Measurements from ENCODE around the gene GLB1L2.
A peak's percentile ranks its signal among the peaks of the same experiment; 100 is the strongest.

The GLB1L2 gene

DNA sequence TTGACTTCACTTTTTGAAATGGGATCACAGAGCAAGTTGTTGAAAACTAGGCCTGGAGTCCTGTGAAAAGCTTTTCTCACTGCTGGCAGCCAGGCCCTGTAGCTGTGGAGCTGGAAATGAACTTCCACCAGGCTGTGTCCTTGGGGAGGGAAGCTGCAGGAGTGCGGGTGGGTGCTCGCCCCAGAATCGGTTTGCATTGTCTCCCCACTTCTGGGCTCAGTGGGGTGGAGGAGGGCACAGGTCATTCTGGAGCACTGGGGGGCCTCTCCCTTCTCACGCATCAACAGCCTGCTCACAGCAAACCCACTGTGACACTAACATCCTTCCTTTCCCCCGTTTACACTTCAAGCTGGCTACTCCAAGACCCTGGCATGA is 15.2 kb downstream of the GLB1L2 start:
- no peak overlapping the region for H3K4me3 ChIP-seq (ENCODE audit: low read depth, low read length)
- no peak for TF ChIP-seq CTCF (IDR thresholded peaks at IDR 0.05; ENCODE audit: insufficient read depth, low read depth, low read length, missing control alignments)
- DNase-seq (ENCODE audit: low read depth), result no peak

GRCh38 chr11:134347441-134347840 is 15.7 kb downstream of the GLB1L2 start:
- TF ChIP-seq CTCF (IDR thresholded peaks at IDR 0.05; ENCODE audit: insufficient read depth, low read depth, low read length, missing control alignments), result no peak
- no peak overlapping the region for H3K4me3 ChIP-seq (ENCODE audit: low read depth, low read length)
- no peak for DNase-seq (ENCODE audit: low read depth)

GRCh38 chr11:134349109-134349801 is 17.5 kb downstream of the GLB1L2 start:
- DNase-seq (ENCODE audit: low read depth), result peak; percentile 51

GRCh38 chr11:134349802-134350355 is 18.1 kb downstream of the GLB1L2 start:
- H3K4me3 ChIP-seq (ENCODE audit: low read depth, low read length), result peak overlapping the region; percentile 20; the same call in 1 of the 2 replicates
- no peak for DNase-seq (ENCODE audit: low read depth)
- TF ChIP-seq CTCF (IDR thresholded peaks at IDR 0.05; ENCODE audit: insufficient read depth, low read depth, low read length, missing control alignments), result no peak

More at GRCh38 chr11:134349109-134349801, 17.5 kb downstream of the GLB1L2 start:
- TF ChIP-seq CTCF (IDR thresholded peaks at IDR 0.05; ENCODE audit: insufficient read depth, low read depth, low read length, missing control alignments), result no peak
- no peak overlapping the region for H3K4me3 ChIP-seq (ENCODE audit: low read depth, low read length)

DNA sequence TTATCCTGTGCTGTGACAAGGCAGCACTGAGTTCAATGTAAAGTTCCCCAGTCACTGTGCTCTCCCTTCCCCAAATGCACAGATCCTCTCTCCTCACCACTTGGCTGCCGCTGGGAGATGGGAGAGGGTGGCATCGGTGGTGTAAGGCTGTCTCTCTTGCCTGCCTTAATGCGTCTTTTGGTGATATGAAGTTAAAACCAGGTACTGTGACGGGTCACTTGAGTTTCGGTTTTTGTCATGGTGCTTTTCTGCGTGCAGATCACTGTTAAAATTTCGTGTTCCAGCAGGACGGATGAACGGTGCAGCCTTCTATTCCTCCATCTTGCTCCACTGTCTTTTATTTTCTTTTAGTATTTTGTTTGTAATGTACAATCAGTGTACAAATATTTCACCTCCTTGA is 18.6 kb downstream of the GLB1L2 start:
- peak overlapping the region; percentile 20; the same call in 1 of the 2 replicates for H3K4me3 ChIP-seq (ENCODE audit: low read depth, low read length)
- no peak for TF ChIP-seq CTCF (IDR thresholded peaks at IDR 0.05; ENCODE audit: insufficient read depth, low read depth, low read length, missing control alignments)

GRCh38 chr11:134352111-134352510 is 20.3 kb downstream of the GLB1L2 start:
- TF ChIP-seq CTCF (IDR thresholded peaks at IDR 0.05; ENCODE audit: insufficient read depth, low read depth, low read length, missing control alignments), result no peak
- H3K4me3 ChIP-seq (ENCODE audit: low read depth, low read length), result no peak overlapping the region
- DNase-seq (ENCODE audit: low read depth), result no peak

More for the DNA sequence above, 18.6 kb downstream of the GLB1L2 start:
- DNase-seq (ENCODE audit: low read depth), result peak; percentile 75

Measured in GM12865 (cell line).